Mononuclear cell (primary cell): ENCODE measurements around the gene KCNK10. TPM values are rescaled to one million over a fixed set of nuclear protein-coding genes. Genes with fewer than 3 reads are reported as not detected.
"Not testable (repeated sequence)": the region's sequence is repeated elsewhere in the genome, so short reads cannot be mapped to it uniquely, and the experiment has no call there.

Source experiments
- H3K27me3 ChIP-seq: 2 replicates; pipeline ENCODE4 v1.6.0; 2011; ENCODE audit warnings: low read length, control low read depth; ENCODE audit not compliant: insufficient read depth
- H3K4me1 ChIP-seq: 2 replicates; pipeline ENCODE4 v1.5.1; 2011; ENCODE audit warnings: mild to moderate bottlenecking, low read length, control low read depth; ENCODE audit not compliant: insufficient read depth
- H3K4me3 ChIP-seq: 2 replicates; pipeline ENCODE4 v1.5.1; 2011; ENCODE audit warnings: mild to moderate bottlenecking, low read length, moderate library complexity
- H3K9me3 ChIP-seq: 2 replicates; pipeline ENCODE4 v1.5.1; 2011; ENCODE audit warnings: low read depth, mild to moderate bottlenecking, control low read depth, low read length
- total RNA-seq: library from RNA; depleted of rRNA; stranded (reverse); fragments of >200 nt; gene quantifications from one replicate; pipeline ENCODE4 v1.2.3, GENCODE V29; 2012

Gene KCNK10
- total RNA-seq, 1 donor: 0.10 TPM

GRCh38 chr14:88261302-88261701 is 61.8 kb downstream of the KCNK10 start:
- not testable (repeated sequence) for H3K27me3 ChIP-seq, H3K4me3 ChIP-seq, H3K4me1 ChIP-seq, H3K9me3 ChIP-seq

- H3K27me3 ChIP-seq: peaks cover 3% of the 10 kb centered on the region
- H3K4me1 ChIP-seq: no peaks in the 10 kb centered on the region
- no peak overlapping the region for H3K4me3 ChIP-seq
- no peaks in the 10 kb centered on the region for H3K9me3 ChIP-seq
Observed at GRCh38 chr14:88258021-88258420, 65.0 kb downstream of the KCNK10 start.

- H3K4me3 ChIP-seq: no peak overlapping the region
- no peaks in the 10 kb centered on the region for H3K9me3 ChIP-seq
- H3K4me1 ChIP-seq: no peaks in the 10 kb centered on the region
- H3K27me3 ChIP-seq: peaks cover 3% of the 10 kb centered on the region
Observed at GRCh38 chr14:88256997-88257950, 65.8 kb downstream of the KCNK10 start.

GRCh38 chr14:88255798-88256197 is 67.3 kb downstream of the KCNK10 start:
- no peak overlapping the region for H3K4me3 ChIP-seq
- H3K4me1 ChIP-seq: no peaks in the 10 kb centered on the region
- no peaks in the 10 kb centered on the region for H3K9me3 ChIP-seq
- peaks cover 3% of the 10 kb centered on the region for H3K27me3 ChIP-seq

- Histone ChIP-seq H3K9me3 (no peaks in the 10 kb centered on the region), H3K27me3 (peaks cover 3% of the 10 kb centered on the region), H3K4me3 (no peak overlapping the region), H3K4me1 (no peaks in the 10 kb centered on the region)
Observed at GRCh38 chr14:88255196-88255595, 67.9 kb downstream of the KCNK10 start.

GRCh38 chr14:88252498-88252897 is 70.6 kb downstream of the KCNK10 start:
- no peaks in the 10 kb centered on the region for H3K4me1 ChIP-seq
- H3K4me3 ChIP-seq: no peak overlapping the region

GRCh38 chr14:88251650-88252049 is 71.4 kb downstream of the KCNK10 start:
- Histone ChIP-seq H3K4me3 (no peak overlapping the region), H3K9me3 (no peaks in the 10 kb centered on the region), H3K4me1 (no peaks in the 10 kb centered on the region), H3K27me3 (peaks cover 3% of the 10 kb centered on the region)

More at GRCh38 chr14:88252498-88252897, 70.6 kb downstream of the KCNK10 start:
- H3K9me3 ChIP-seq: no peaks in the 10 kb centered on the region
- peaks cover 3% of the 10 kb centered on the region for H3K27me3 ChIP-seq

- H3K27me3 ChIP-seq: no peaks in the 10 kb centered on the region
- H3K9me3 ChIP-seq: no peaks in the 10 kb centered on the region
- H3K4me1 ChIP-seq: no peaks in the 10 kb centered on the region
- H3K4me3 ChIP-seq: no peak overlapping the region
Observed at GRCh38 chr14:88249266-88249665, 73.8 kb downstream of the KCNK10 start.

- Histone ChIP-seq H3K27me3 (no peaks in the 10 kb centered on the region), H3K4me1 (no peaks in the 10 kb centered on the region), H3K9me3 (no peaks in the 10 kb centered on the region), H3K4me3 (no peak overlapping the region)
Observed at GRCh38 chr14:88248606-88249005, 74.5 kb downstream of the KCNK10 start.

GRCh38 chr14:88247228-88247627 is 75.8 kb downstream of the KCNK10 start:
- H3K9me3 ChIP-seq: no peaks in the 10 kb centered on the region
- H3K27me3 ChIP-seq: no peaks in the 10 kb centered on the region
- no peaks in the 10 kb centered on the region for H3K4me1 ChIP-seq
- H3K4me3 ChIP-seq: no peak overlapping the region

- Histone ChIP-seq H3K4me1 (no peaks in the 10 kb centered on the region), H3K27me3 (no peaks in the 10 kb centered on the region), H3K9me3 (no peaks in the 10 kb centered on the region), H3K4me3 (no peak overlapping the region)
Observed at GRCh38 chr14:88245321-88245720, 77.7 kb downstream of the KCNK10 start.

GRCh38 chr14:88243946-88244345 is 79.1 kb downstream of the KCNK10 start:
- no peaks in the 10 kb centered on the region for H3K4me1 ChIP-seq
- H3K9me3 ChIP-seq: no peaks in the 10 kb centered on the region
- H3K27me3 ChIP-seq: no peaks in the 10 kb centered on the region
- no peak overlapping the region for H3K4me3 ChIP-seq

GRCh38 chr14:88242446-88242845 is 80.6 kb downstream of the KCNK10 start:
- no peaks in the 10 kb centered on the region for H3K4me1 ChIP-seq
- no peak overlapping the region for H3K4me3 ChIP-seq
- no peaks in the 10 kb centered on the region for H3K9me3 ChIP-seq

GRCh38 chr14:88241810-88242209 is 81.3 kb downstream of the KCNK10 start:
- Histone ChIP-seq H3K4me1 (no peaks in the 10 kb centered on the region), H3K4me3 (no peak overlapping the region), H3K27me3 (no peaks in the 10 kb centered on the region), H3K9me3 (no peaks in the 10 kb centered on the region)

More at GRCh38 chr14:88242446-88242845, 80.6 kb downstream of the KCNK10 start:
- no peaks in the 10 kb centered on the region for H3K27me3 ChIP-seq

- Histone ChIP-seq H3K9me3 (no peaks in the 10 kb centered on the region), H3K4me1 (no peaks in the 10 kb centered on the region), H3K27me3 (peaks cover 4% of the 10 kb centered on the region), H3K4me3 (no peak overlapping the region)
Observed at GRCh38 chr14:88234442-88234841, 88.6 kb downstream of the KCNK10 start.

- Histone ChIP-seq H3K9me3 (no peaks in the 10 kb centered on the region), H3K4me1 (no peaks in the 10 kb centered on the region), H3K4me3 (no peak overlapping the region), H3K27me3 (peaks cover 4% of the 10 kb centered on the region)
Observed at GRCh38 chr14:88233915-88234314, 89.2 kb downstream of the KCNK10 start.
